Prostate gland (tissue), 2 donors: ENCODE measurements around the gene ACTR5. TPM values are rescaled to one million over a fixed set of nuclear protein-coding genes. Genes with fewer than 3 reads are reported as not detected.

Source experiments
- DNase-seq: peaks from one replicate; pipeline ENCODE4 v3.0.0-alpha.2; 2019; ENCODE audit warnings: low spot score
- H3K27ac ChIP-seq, 2 donors: fragments of 200-600 bp; sonication (generic); 2 replicates each; pipeline ENCODE4 v1.5.1; 2017 to 2019
- H3K27me3 ChIP-seq: fragments of 200-600 bp; sonication (generic); replicated peaks from 2 replicates; pipeline ENCODE4 v1.5.1; 2019; ENCODE audit not compliant: insufficient read depth
- H3K36me3 ChIP-seq, 2 donors: fragments of 200-600 bp; sonication (generic); 1 replicate in 1 of 2; 2 replicates in 1 of 2; pipeline versions ENCODE4 v1.5.1 to v1.8.1; 2017 to 2019
- H3K4me1 ChIP-seq: fragments of 200-600 bp; sonication (generic); replicated peaks from 2 replicates; pipeline ENCODE4 v1.5.1; 2019
- H3K4me3 ChIP-seq, 2 donors: fragments of 200-600 bp; sonication (generic); 2 replicates each; pipeline ENCODE4 v1.5.1; 2017 to 2019
- H3K9me3 ChIP-seq: fragments of 200-600 bp; sonication (generic); 2 replicates; pipeline ENCODE4 v1.5.1; 2017
- CTCF ChIP-seq, 4 experiments: fragments of 200-600 bp in 2 of 4; fragments of 450-650 bp in 2 of 4; sonication (generic) in 2 of 4; IDR thresholded peaks; 1 replicate in 3 of 4; 2 replicates in 1 of 4; pipeline ENCODE4 v1.5.1; 2016 to 2019; ENCODE audit warnings: antibody characterized with exemption in 4 of 4, mild to moderate bottlenecking in 2 of 4, moderate library complexity in 2 of 4
- POLR2A ChIP-seq: fragments of 450-650 bp; IDR thresholded peaks from one replicate; pipeline ENCODE4 v1.6.1; 2016; ENCODE audit warnings: antibody characterized with exemption, mild to moderate bottlenecking
- POLR2AphosphoS5 ChIP-seq: sonication (generic); formaldehyde crosslinking; IDR thresholded peaks from one replicate; pipeline ENCODE4 v1.6.1; 2017; ENCODE audit warnings: antibody characterized with exemption
- WGBS: methylation state at CpG from one replicate; pipeline ENCODE4 v1.1.5; 2018; 5-methylcytosine and 5-hydroxymethylcytosine counted together
- intact Hi-C: fragments of 100-400 bp; cut with DNase I; formaldehyde crosslinking; loops from one replicate; pipeline ENCODE4 v1.14.2; 2022
- total RNA-seq, 2 donors: library from RNA; depleted of rRNA; stranded (reverse); fragments of >200 nt; gene quantifications; one replicate each; pipeline ENCODE4 v1.1.0, GENCODE V29; 2016

ACTR5 gene
- total RNA-seq, 2 donors from 2014 or later: 6.4 to 18.1 TPM

GRCh38 chr20:38704136-38704535, 44.1 kb upstream of the ACTR5 start:
- no peaks in the 10 kb centered on the region for H3K9me3 ChIP-seq
- H3K27ac ChIP-seq: no peak overlapping the region
- no peaks in the 10 kb centered on the region for H3K4me1 ChIP-seq
- H3K4me3 ChIP-seq: no peak overlapping the region
- peaks cover under 1% of the 10 kb centered on the region for H3K27me3 ChIP-seq
- intact Hi-C loops: no loop called here
- TF ChIP-seq POLR2A (no peak), POLR2AphosphoS5 (no peak), CTCF (IDR thresholded peaks at IDR 0.05) (no peak)
- WGBS: 66% methylated on average over 4 of the region's 4 CpGs
- DNase-seq: no peak
- H3K36me3 ChIP-seq: no peaks in the 10 kb centered on the region

DNA sequence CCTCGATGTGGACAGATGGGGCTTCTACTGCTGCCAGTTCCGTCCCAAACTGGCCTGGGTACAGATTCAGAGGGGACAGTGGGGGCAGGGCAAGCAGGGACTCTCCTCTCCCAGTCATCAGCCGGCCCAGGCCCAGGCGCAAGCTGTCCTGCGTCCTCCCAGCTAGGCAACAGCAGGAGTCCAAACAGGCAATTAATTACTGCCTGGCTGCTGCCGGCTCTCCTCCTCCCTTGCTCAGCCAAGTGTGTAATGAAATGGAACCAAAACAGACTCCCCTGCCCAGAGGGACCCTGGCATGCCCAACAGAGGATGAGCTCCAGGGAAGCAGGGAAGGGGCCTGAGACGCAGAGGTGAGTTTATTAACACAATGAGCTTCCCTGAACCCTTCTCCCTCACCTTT, 41.8 kb upstream of the ACTR5 start:
- H3K9me3 ChIP-seq: no peaks in the 10 kb centered on the region
- 16% methylated on average over 7 of the region's 7 CpGs for WGBS
- no peaks in the 10 kb centered on the region for H3K4me1 ChIP-seq
- no peak overlapping the region for H3K27ac ChIP-seq
- no peak for TF ChIP-seq POLR2A
- TF ChIP-seq CTCF (IDR thresholded peaks at IDR 0.05): no peak
- no peak for TF ChIP-seq POLR2AphosphoS5
- no peaks in the 10 kb centered on the region for H3K36me3 ChIP-seq
- intact Hi-C loops: no loop called here
- H3K27me3 ChIP-seq: no peaks in the 10 kb centered on the region
- DNase-seq: no peak
- no peak overlapping the region for H3K4me3 ChIP-seq

GRCh38 chr20:38714308-38714707, 34.0 kb upstream of the ACTR5 start:
- H3K36me3 ChIP-seq: no peaks in the 10 kb centered on the region
- no peaks in the 10 kb centered on the region for H3K9me3 ChIP-seq
- H3K4me3 ChIP-seq: no peak overlapping the region
- H3K27ac ChIP-seq: no peak overlapping the region
- TF ChIP-seq POLR2AphosphoS5 (no peak), POLR2A (no peak), CTCF (IDR thresholded peaks at IDR 0.05) (no peak)
- WGBS: 16% methylated on average over 6 of the region's 6 CpGs
- H3K27me3 ChIP-seq: peaks cover 2% of the 10 kb centered on the region
- intact Hi-C loops: no loop called here
- DNase-seq: no peak
- H3K4me1 ChIP-seq: no peaks in the 10 kb centered on the region

- peaks cover 2% of the 10 kb centered on the region for H3K27me3 ChIP-seq
- intact Hi-C loops: no loop called here
Observed at GRCh38 chr20:38715646-38716045, 32.6 kb upstream of the ACTR5 start.

DNA sequence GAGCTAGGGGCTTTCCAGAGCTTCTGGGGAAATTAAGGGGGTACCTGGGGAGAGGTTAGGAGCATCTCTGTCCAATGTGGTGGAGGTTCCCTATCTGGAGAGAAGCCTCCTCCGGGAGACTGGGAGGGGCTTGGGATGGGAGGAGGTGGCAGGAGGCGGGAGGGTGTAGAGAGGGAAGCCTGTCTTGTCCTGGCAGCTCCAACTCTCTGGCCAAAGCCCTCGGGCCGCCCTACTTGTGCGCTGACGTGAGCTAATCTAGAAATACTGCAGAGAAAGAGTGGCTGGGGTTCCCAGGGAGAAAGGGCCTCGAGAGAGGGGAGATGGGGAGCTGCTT, 25.6 kb upstream of the ACTR5 start:
- no peaks in the 10 kb centered on the region for H3K36me3 ChIP-seq
- intact Hi-C loops: no loop called here
- no peaks in the 10 kb centered on the region for H3K4me1 ChIP-seq
- no peak overlapping the region for H3K27ac ChIP-seq
- H3K27me3 ChIP-seq: peaks cover 51% of the 10 kb centered on the region
- DNase-seq: no peak
- no peaks in the 10 kb centered on the region for H3K9me3 ChIP-seq
- 4% methylated on average over 7 of the region's 7 CpGs for WGBS
- TF ChIP-seq POLR2A (no peak), POLR2AphosphoS5 (no peak), CTCF (IDR thresholded peaks at IDR 0.05) (no peak)
- no peak overlapping the region for H3K4me3 ChIP-seq

More at GRCh38 chr20:38715646-38716045, 32.6 kb upstream of the ACTR5 start:
- WGBS: 13% methylated on average over 10 of the region's 10 CpGs
- DNase-seq: no peak
- no peaks in the 10 kb centered on the region for H3K36me3 ChIP-seq
- H3K27ac ChIP-seq: no peak overlapping the region
- no peaks in the 10 kb centered on the region for H3K4me1 ChIP-seq
- H3K9me3 ChIP-seq: no peaks in the 10 kb centered on the region
- H3K4me3 ChIP-seq: no peak overlapping the region
- TF ChIP-seq POLR2A (no peak), POLR2AphosphoS5 (no peak)
